ENCODE measurements around the gene RHEX. TPM values are rescaled to one million over a fixed set of nuclear protein-coding genes. Genes with fewer than 3 reads are reported as not detected.

RHEX gene
- total RNA-seq, 1 donor from 2014 or later, result 0.42 TPM

DNA sequence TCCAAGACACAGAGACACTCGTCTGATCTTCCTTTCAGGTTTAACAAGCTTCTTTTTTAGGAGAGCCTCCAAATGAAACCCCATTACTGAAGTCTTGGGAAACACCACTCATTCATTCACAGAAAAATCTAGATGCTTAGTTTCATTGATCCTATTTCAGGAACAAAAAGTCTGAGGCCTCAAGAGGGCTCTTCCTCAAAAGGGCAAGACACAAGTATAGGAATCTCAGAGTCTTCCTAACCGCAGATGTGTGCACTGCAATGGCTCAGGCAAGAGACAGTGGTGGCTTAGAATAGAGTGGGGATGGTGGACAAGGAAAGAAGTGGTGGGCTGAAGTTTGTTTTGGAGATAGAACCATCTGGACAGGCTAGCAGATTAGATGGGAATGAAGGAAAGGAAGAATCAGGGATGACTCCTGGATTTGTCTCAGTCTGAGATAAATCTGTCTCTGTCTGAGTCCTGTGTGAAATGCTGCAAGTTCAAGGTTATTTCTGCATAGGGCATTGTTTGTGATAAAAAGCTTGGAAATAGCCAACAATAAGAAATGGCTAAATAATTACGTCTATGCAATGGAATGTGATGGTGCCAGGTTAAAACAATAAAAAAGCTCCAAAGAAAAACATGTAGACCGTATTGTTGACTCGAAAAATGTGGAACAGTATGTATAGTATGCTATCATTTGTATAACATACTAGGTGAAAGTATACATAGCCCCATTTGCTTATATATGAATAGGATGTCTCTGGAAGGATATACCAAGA, 20.4 kb upstream of the RHEX start:
- H3K36me3 ChIP-seq (ENCODE audit: control insufficient read depth, insufficient read depth, low read length), result no peaks in the 10 kb centered on the region
- TF ChIP-seq, protein P1, sequence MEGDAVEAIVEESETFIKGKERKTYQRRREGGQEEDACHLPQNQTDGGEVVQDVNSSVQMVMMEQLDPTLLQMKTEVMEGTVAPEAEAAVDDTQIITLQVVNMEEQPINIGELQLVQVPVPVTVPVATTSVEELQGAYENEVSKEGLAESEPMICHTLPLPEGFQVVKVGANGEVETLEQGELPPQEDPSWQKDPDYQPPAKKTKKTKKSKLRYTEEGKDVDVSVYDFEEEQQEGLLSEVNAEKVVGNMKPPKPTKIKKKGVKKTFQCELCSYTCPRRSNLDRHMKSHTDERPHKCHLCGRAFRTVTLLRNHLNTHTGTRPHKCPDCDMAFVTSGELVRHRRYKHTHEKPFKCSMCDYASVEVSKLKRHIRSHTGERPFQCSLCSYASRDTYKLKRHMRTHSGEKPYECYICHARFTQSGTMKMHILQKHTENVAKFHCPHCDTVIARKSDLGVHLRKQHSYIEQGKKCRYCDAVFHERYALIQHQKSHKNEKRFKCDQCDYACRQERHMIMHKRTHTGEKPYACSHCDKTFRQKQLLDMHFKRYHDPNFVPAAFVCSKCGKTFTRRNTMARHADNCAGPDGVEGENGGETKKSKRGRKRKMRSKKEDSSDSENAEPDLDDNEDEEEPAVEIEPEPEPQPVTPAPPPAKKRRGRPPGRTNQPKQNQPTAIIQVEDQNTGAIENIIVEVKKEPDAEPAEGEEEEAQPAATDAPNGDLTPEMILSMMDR (IDR thresholded peaks at IDR 0.05; ENCODE audit: insufficient read depth, low read length, poor library complexity, severe bottlenecking), result no peak
- H3K27me3 ChIP-seq (ENCODE audit: control insufficient read depth, insufficient read depth, low read length), result peaks cover 3% of the 10 kb centered on the region
- no peak overlapping the region for H3K4me3 ChIP-seq (ENCODE audit: low read depth, low read length)
- DNase-seq (ENCODE audit: low read depth), result no peak

DNA sequence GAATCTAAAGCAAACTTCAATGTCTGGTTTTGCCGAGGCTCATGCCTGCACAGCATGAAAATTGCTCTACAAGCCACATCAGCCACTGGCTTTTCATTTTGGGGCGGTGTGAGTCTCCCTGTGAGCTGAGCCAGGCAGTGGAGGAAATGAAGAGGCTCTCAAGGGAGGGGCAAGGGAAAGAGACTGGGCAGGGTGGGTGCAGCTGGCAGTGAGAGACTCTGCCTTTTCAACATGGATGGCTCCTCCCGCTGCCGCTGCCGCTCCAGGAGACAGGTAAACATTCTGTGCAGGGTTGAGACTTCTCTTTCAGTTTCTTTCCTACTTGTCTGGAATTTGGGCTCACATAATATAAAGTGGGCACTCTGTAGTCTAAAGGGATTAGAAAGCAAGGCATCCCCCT, 17.9 kb upstream of the RHEX start:
- DNase-seq (ENCODE audit: low read depth), result no peak
- Histone ChIP-seq H3K27me3 (ENCODE audit: control insufficient read depth, insufficient read depth, low read length) (no peaks in the 10 kb centered on the region), H3K36me3 (ENCODE audit: control insufficient read depth, insufficient read depth, low read length) (no peaks in the 10 kb centered on the region), H3K4me3 (ENCODE audit: low read depth, low read length) (no peak overlapping the region)
- TF ChIP-seq, protein P1 (IDR thresholded peaks at IDR 0.05; ENCODE audit: insufficient read depth, low read length, poor library complexity, severe bottlenecking), result no peak

DNA sequence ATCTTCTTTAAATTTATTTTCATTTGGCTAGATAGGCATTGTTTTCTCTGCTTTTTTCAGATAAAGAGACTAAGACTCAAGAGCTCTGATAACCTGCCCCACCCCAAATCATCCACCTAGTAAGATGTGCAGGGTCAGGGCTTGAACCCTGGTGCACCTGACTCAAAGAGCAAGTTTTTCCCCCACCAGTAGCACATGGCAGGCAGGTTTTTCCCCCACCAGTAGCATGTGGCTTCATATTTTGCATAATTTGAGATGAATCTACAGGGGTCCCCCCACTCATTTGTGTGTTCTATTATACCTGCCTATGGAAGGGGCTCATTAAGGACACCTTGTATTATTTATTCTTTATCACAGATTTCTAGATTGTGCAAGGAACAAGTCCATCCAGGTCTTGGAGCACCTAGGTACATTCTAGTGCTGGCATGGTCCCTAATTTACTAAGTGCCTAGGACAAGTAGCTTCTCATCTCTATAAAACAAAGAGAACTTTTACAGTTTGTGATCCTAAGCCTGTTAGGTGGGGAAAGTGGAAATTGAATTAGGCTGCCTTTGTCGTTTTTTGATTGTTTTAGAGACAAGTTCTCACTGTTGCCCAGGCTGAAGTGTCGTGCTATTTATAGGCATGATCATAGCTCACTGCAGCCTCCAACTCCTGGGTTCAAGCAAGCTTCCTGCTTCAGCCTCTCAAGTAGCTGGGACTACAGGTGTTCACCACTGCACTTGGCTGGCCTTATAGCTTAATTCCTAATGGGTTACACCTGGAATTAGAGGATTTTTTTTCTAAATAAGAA, 16.1 kb upstream of the RHEX start:
- Histone ChIP-seq H3K4me3 (ENCODE audit: low read depth, low read length) (no peak overlapping the region), H3K27me3 (ENCODE audit: control insufficient read depth, insufficient read depth, low read length) (peaks cover 2% of the 10 kb centered on the region), H3K36me3 (ENCODE audit: control insufficient read depth, insufficient read depth, low read length) (no peaks in the 10 kb centered on the region)
- TF ChIP-seq, protein P1 (IDR thresholded peaks at IDR 0.05; ENCODE audit: insufficient read depth, low read length, poor library complexity, severe bottlenecking), result no peak
- no peak for DNase-seq (ENCODE audit: low read depth)

DNA sequence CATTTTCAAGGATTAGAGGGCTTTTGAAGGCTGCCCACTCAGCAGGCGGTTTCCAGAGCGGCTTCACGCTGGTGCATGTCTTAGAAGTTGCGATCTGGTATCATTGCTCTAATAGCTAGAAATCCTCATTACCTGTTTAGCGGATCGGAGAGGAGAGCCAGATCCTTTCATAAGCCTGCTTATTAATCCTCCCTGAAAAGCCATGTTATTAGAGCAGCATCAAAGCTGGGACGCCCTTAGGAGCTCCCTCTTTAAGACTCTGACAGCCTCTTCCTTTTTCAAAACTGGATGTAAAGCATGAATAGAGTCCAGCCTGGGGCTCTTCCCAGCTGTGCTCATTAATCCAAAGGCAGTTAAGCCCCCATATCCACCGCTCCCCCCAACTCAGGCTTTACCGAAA, 15.4 kb upstream of the RHEX start:
- Histone ChIP-seq H3K27me3 (ENCODE audit: control insufficient read depth, insufficient read depth, low read length) (peaks cover 2% of the 10 kb centered on the region), H3K36me3 (ENCODE audit: control insufficient read depth, insufficient read depth, low read length) (no peaks in the 10 kb centered on the region), H3K4me3 (ENCODE audit: low read depth, low read length) (no peak overlapping the region)
- TF ChIP-seq, protein P1 (IDR thresholded peaks at IDR 0.05; ENCODE audit: insufficient read depth, low read length, poor library complexity, severe bottlenecking), result no peak
- no peak for DNase-seq (ENCODE audit: low read depth)

DNA sequence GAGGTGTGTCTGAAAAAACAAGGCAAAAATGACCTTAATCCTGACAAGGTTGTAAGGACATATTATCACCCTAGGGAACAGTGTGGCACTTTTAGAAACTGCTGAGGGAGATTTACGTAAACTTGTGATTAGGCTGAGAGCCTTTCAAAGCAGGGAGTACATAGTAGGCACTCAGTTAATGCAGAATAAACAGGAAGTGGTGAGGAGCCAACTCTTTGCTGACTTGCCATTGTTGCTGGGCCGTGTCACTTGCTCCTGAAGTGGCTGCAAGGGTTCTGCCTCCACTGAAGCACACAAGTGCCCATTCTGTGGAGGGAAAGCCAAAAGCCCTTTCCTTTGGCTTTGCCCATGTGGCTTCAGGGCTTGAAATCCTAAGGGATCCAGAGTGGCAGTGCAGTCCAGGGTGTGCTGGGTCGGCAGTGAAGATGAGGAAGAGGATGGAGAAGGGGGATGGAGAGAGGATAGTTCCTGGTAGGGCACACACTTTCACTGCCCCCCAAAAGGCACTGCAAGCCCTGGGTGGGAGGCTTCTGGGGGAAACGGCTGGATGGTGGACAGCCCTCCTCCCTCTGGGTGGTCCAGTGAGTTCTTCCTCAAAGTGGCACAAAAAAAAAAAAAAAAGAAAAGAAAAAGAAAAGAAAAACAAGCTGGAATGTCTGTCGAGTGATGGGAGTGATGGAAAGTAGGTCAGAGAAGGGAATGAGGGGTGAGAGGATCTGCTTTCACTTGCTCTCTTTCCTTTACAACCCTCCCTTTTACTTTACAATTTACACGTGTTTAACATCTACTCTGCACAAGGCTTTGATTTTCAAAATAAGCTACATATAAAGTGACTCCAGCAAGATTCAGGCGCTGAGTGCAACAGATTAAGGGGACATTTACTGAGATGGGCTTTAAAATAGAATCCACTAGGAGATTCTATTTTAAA, 13.7 kb upstream of the RHEX start:
- Histone ChIP-seq H3K27me3 (ENCODE audit: control insufficient read depth, insufficient read depth, low read length) (peaks cover 2% of the 10 kb centered on the region), H3K36me3 (ENCODE audit: control insufficient read depth, insufficient read depth, low read length) (no peaks in the 10 kb centered on the region), H3K4me3 (ENCODE audit: low read depth, low read length) (no peak overlapping the region)
- DNase-seq (ENCODE audit: low read depth), result no peak
- TF ChIP-seq, protein P1 (IDR thresholded peaks at IDR 0.05; ENCODE audit: insufficient read depth, low read length, poor library complexity, severe bottlenecking), result no peak
